Mesenchymal stem cell (in vitro differentiated cells and primary cell): Measurements from ENCODE around the gene MAP3K6.
A peak's percentile ranks its signal among the peaks of the same experiment; 100 is the strongest.

ENCODE experiments used
- DNase-seq: peaks from one replicate; pipeline ENCODE4 v3.0.0-alpha.2; 2013
- H2AFZ ChIP-seq: one replicate; pipeline ENCODE4 v1.6.1; 2013; ENCODE audit warnings: low read depth, mild to moderate bottlenecking, control low read depth, inconsistent platforms, low read length, moderate library complexity
- H2AK5ac ChIP-seq: 2 replicates; pipeline ENCODE4 v1.6.1; 2013; ENCODE audit warnings: low read length, moderate library complexity, mild to moderate bottlenecking, inconsistent platforms; ENCODE audit not compliant: severe bottlenecking
- H2BK120ac ChIP-seq: one replicate; pipeline ENCODE4 v1.6.1; 2013; ENCODE audit warnings: low read depth, mild to moderate bottlenecking, inconsistent platforms, low read length, moderate library complexity
- H2BK12ac ChIP-seq, 2 experiments: one replicate each; pipeline ENCODE4 v1.6.1; 2013; ENCODE audit warnings: inconsistent platforms in 2 of 2, low read length in 2 of 2, mild to moderate bottlenecking in 2 of 2, moderate library complexity in 2 of 2, control low read depth in 1 of 2
- H2BK15ac ChIP-seq: one replicate; pipeline ENCODE4 v1.6.1; 2013; ENCODE audit warnings: mild to moderate bottlenecking, low read depth, inconsistent platforms; ENCODE audit not compliant: poor library complexity, severe bottlenecking
- H2BK5ac ChIP-seq: 2 replicates; pipeline ENCODE4 v1.6.1; 2013; ENCODE audit warnings: low read depth, mild to moderate bottlenecking, low read length, control low read depth, inconsistent platforms; ENCODE audit not compliant: poor library complexity, severe bottlenecking
- H3K14ac ChIP-seq, 2 experiments: one replicate each; pipeline ENCODE4 v1.6.1; 2013; ENCODE audit warnings: inconsistent platforms in 2 of 2, low read length in 2 of 2, control low read depth in 1 of 2, mild to moderate bottlenecking in 1 of 2, moderate library complexity in 1 of 2
- H3K18ac ChIP-seq, 2 experiments: one replicate each; pipeline ENCODE4 v1.6.1; 2013; ENCODE audit warnings: inconsistent platforms in 2 of 2, low read length in 2 of 2, control low read depth in 1 of 2, low read depth in 1 of 2, mild to moderate bottlenecking in 1 of 2
- H3K23ac ChIP-seq, 2 experiments: one replicate each; pipeline ENCODE4 v1.6.1; 2013; ENCODE audit warnings: inconsistent platforms in 2 of 2, low read length in 2 of 2, mild to moderate bottlenecking in 2 of 2, moderate library complexity in 2 of 2, control low read depth in 1 of 2
- H3K27ac ChIP-seq: 2 replicates; pipeline ENCODE4 v1.5.1; 2013; ENCODE audit warnings: mild to moderate bottlenecking, moderate library complexity, low read length, control low read depth, inconsistent platforms; ENCODE audit not compliant: poor library complexity, severe bottlenecking
- H3K27me3 ChIP-seq, 2 experiments: 2 replicates each; pipeline versions ENCODE4 v1.6.1 to v1.7.0; 2013; ENCODE audit warnings: low read length in 2 of 2, mild to moderate bottlenecking in 2 of 2, moderate library complexity in 2 of 2, control low read depth in 1 of 2, inconsistent platforms in 1 of 2; ENCODE audit not compliant: control insufficient read depth in 1 of 2, insufficient read depth in 1 of 2
- H3K36me3 ChIP-seq, 2 experiments: 2 replicates each; pipeline versions ENCODE4 v1.6.1 to v1.7.0; 2013; ENCODE audit warnings: low read length in 2 of 2, control low read depth in 1 of 2, inconsistent platforms in 1 of 2, low read depth in 1 of 2, mild to moderate bottlenecking in 1 of 2; ENCODE audit not compliant: insufficient read depth in 2 of 2, control insufficient read depth in 1 of 2
- H3K4ac ChIP-seq, 2 experiments: one replicate each; pipeline ENCODE4 v1.6.1; 2013; ENCODE audit warnings: inconsistent platforms in 2 of 2, low read length in 2 of 2, mild to moderate bottlenecking in 2 of 2, moderate library complexity in 2 of 2, control low read depth in 1 of 2, low read depth in 1 of 2
- H3K4me1 ChIP-seq: 2 replicates; pipeline ENCODE4 v1.6.1; 2013; ENCODE audit warnings: low read depth, low read length, control low read depth; ENCODE audit not compliant: control insufficient read depth, insufficient read depth
- H3K4me2 ChIP-seq: 2 replicates; pipeline ENCODE4 v1.6.1; 2013; ENCODE audit warnings: low read length, mild to moderate bottlenecking, inconsistent platforms; ENCODE audit not compliant: poor library complexity, severe bottlenecking
- H3K4me3 ChIP-seq, 2 experiments: 2 replicates each; pipeline versions ENCODE4 v1.5.1 to v1.7.0; 2013; ENCODE audit warnings: low read length in 2 of 2, mild to moderate bottlenecking in 2 of 2, control low read depth in 1 of 2, low read depth in 1 of 2; ENCODE audit not compliant: insufficient read depth in 1 of 2
- H3K79me1 ChIP-seq: replicated peaks from 2 replicates; pipeline ENCODE4 v1.6.1; 2013; ENCODE audit warnings: mild to moderate bottlenecking, control low read depth, low read length, inconsistent platforms; ENCODE audit not compliant: poor library complexity, severe bottlenecking
- H3K9ac ChIP-seq: 2 replicates; pipeline ENCODE4 v1.7.0; 2013; ENCODE audit warnings: mild to moderate bottlenecking, low read length, moderate library complexity
- H3K9me3 ChIP-seq: 2 replicates; pipeline ENCODE4 v1.7.0; 2013; ENCODE audit warnings: mild to moderate bottlenecking, low read length; ENCODE audit not compliant: control insufficient read depth
- H4K8ac ChIP-seq: one replicate; pipeline ENCODE4 v1.6.1; 2013; ENCODE audit warnings: inconsistent platforms, mild to moderate bottlenecking, low read length, moderate library complexity
- H4K91ac ChIP-seq: one replicate; pipeline ENCODE4 v1.6.1; 2013; ENCODE audit warnings: mild to moderate bottlenecking, low read length, inconsistent platforms
- WGBS: methylation state at CpG from one replicate; pipeline ENCODE4 v1.1.7; 2013; ENCODE audit warnings: mixed read lengths; 5-methylcytosine and 5-hydroxymethylcytosine counted together

MAP3K6 gene

GRCh38 chr1:27400082-27400962, 33.6 kb upstream of the MAP3K6 start:
- H4K91ac ChIP-seq, result no peak overlapping the region
- H3K9ac ChIP-seq, result no peak overlapping the region
- H3K27ac ChIP-seq, result no peak overlapping the region
- H3K23ac ChIP-seq, result peak overlapping the region in 1 of 2 experiments; percentile 10
- H3K27me3 ChIP-seq, result peaks cover 0 to 3% of the 10 kb centered on the region in 2 experiments
- H2AK5ac ChIP-seq, result no peak overlapping the region
- no peak overlapping the region for H2AFZ ChIP-seq
- H2BK5ac ChIP-seq, result no peak overlapping the region
- H2BK15ac ChIP-seq, result no peak overlapping the region
- H2BK12ac ChIP-seq, result no peak overlapping the region
- H3K4me2 ChIP-seq, result no peak overlapping the region
- DNase-seq, result no peak
- H3K4me3 ChIP-seq, result no peak overlapping the region
- H4K8ac ChIP-seq, result no peak overlapping the region
- peak overlapping the region in 1 of 2 experiments; percentile 46 for H3K18ac ChIP-seq
- no peak overlapping the region for H3K14ac ChIP-seq
- peaks cover 7 to 9% of the 10 kb centered on the region in 2 experiments for H3K36me3 ChIP-seq
- peaks cover 47% of the 10 kb centered on the region for H3K4me1 ChIP-seq
- H3K4ac ChIP-seq, result no peak overlapping the region
- H2BK120ac ChIP-seq, result no peak overlapping the region
- no peaks in the 10 kb centered on the region for H3K9me3 ChIP-seq
- 89% methylated on average over 13 of the region's 13 CpGs for WGBS
- peaks cover 4% of the 10 kb centered on the region for H3K79me1 ChIP-seq

GRCh38 chr1:27399251-27400025, 32.7 kb upstream of the MAP3K6 start:
- Histone ChIP-seq H3K79me1 (peaks cover 6% of the 10 kb centered on the region), H2BK5ac (no peak overlapping the region), H3K27ac (no peak overlapping the region), H2BK12ac (no peak overlapping the region), H4K8ac (no peak overlapping the region), H3K4me3 (no peak overlapping the region), H2AFZ (no peak overlapping the region), H3K4ac (no peak overlapping the region), H3K14ac (peak overlapping the region in 1 of 2 experiments; percentile 62), H3K18ac (peak overlapping the region in 1 of 2 experiments; percentile 46), H4K91ac (peak overlapping the region; percentile 18), H3K4me1 (peaks cover 41% of the 10 kb centered on the region), H3K27me3 (peaks cover 0 to 3% of the 10 kb centered on the region in 2 experiments), H3K23ac (peak overlapping the region in 1 of 2 experiments; percentile 10), H3K36me3 (peaks cover 6 to 8% of the 10 kb centered on the region in 2 experiments), H2BK120ac (no peak overlapping the region), H2AK5ac (peak overlapping the region; percentile 35), H3K9ac (peak overlapping the region; percentile 66), H2BK15ac (peak overlapping the region; percentile 23), H3K4me2 (no peak overlapping the region), H3K9me3 (no peaks in the 10 kb centered on the region)
- 90% methylated on average over 13 of the region's 19 CpGs for WGBS
- DNase-seq, result no peak

- Histone ChIP-seq H2AFZ (no peak overlapping the region), H3K9me3 (no peaks in the 10 kb centered on the region), H3K4me2 (no peak overlapping the region), H2BK5ac (no peak overlapping the region), H2AK5ac (no peak overlapping the region), H4K91ac (no peak overlapping the region), H2BK15ac (peak overlapping the region; percentile 82), H4K8ac (no peak overlapping the region), H3K9ac (peak overlapping the region; percentile 66), H3K23ac (no peak overlapping the region), H3K4ac (no peak overlapping the region), H2BK120ac (no peak overlapping the region), H3K4me1 (peaks cover 37% of the 10 kb centered on the region), H3K36me3 (peaks cover 6 to 11% of the 10 kb centered on the region in 2 experiments), H2BK12ac (no peak overlapping the region), H3K18ac (no peak overlapping the region), H3K79me1 (peaks cover 6% of the 10 kb centered on the region), H3K27me3 (peaks cover 0 to 3% of the 10 kb centered on the region in 2 experiments), H3K14ac (no peak overlapping the region), H3K27ac (no peak overlapping the region), H3K4me3 (no peak overlapping the region)
- no peak for DNase-seq
- 89% methylated on average over 4 of the region's 4 CpGs for WGBS
Measured at GRCh38 chr1:27398405-27399149, 31.8 kb upstream of the MAP3K6 start.
